HepG2 (cell line): ENCODE measurements around the gene CASKIN2. TPM values are rescaled to one million over a fixed set of nuclear protein-coding genes. Genes with fewer than 3 reads are reported as not detected.
A peak's percentile ranks its signal among the peaks of the same experiment; 100 is the strongest.

Experiments used
- GATA4 ChIP-seq: sonication (generic); IDR thresholded peaks from 2 replicates; pipeline ENCODE4 v1.6.1; 2016; ENCODE audit warnings: antibody characterized with exemption, low read depth, borderline replicate concordance
- HDAC1 ChIP-seq: sonication (generic); formaldehyde crosslinking; IDR thresholded peaks from 2 replicates; pipeline ENCODE4 v1.5.1; 2020; ENCODE audit warnings: mild to moderate bottlenecking, missing genetic modification reagents
- MTF2 ChIP-seq: sonication (generic); formaldehyde crosslinking; IDR thresholded peaks from 2 replicates; pipeline ENCODE4 v1.5.0; 2020; ENCODE audit warnings: missing genetic modification reagents, borderline replicate concordance
- NCOA5 ChIP-seq: sonication (generic); formaldehyde crosslinking; IDR thresholded peaks from 2 replicates; pipeline ENCODE4 v1.4.0; 2020; ENCODE audit warnings: missing genetic modification reagents
- POLR2G ChIP-seq: fragments of 200-400 bp; formaldehyde crosslinking; IDR thresholded peaks from 2 replicates; pipeline ENCODE4 v1.6.1; 2018; ENCODE audit warnings: mild to moderate bottlenecking, low read depth, low read length, moderate library complexity
- RBFOX2 ChIP-seq: fragments of 200-400 bp; formaldehyde crosslinking; IDR thresholded peaks from 2 replicates; pipeline ENCODE4 v1.6.1; 2017; ENCODE audit warnings: low read depth, mild to moderate bottlenecking, low read length
- ZNF460 ChIP-seq: sonication (generic); formaldehyde crosslinking; IDR thresholded peaks from 2 replicates; pipeline ENCODE4 v1.5.1; 2020; ENCODE audit warnings: missing genetic modification reagents, mild to moderate bottlenecking, borderline replicate concordance
- polyA plus RNA-seq, 8 experiments: library from polyadenylated mRNA; depleted of rRNA in 3 of 8; stranded (reverse) in 7 of 8; unstranded in 1 of 8; fragments of >200 nt; fragmentation: Illumina TruSeq in 4 of 8; extraction: Trizol in 4 of 8; gene quantifications; 2 replicates each; pipeline versions ENCODE4 v1.2.1 to v1.2.3, GENCODE V29; 2011 to 2016; ENCODE audit warnings: low read depth in 4 of 8, missing spikeins in 1 of 8, mixed read lengths in 1 of 8; ENCODE audit not compliant: insufficient read depth in 1 of 8
- total RNA-seq, 5 experiments: library from RNA; depleted of rRNA; stranded (reverse); fragments of >200 nt; fragmentation: Illumina TruSeq; extraction: Trizol; gene quantifications; 2 replicates each; pipeline ENCODE4 v1.2.3, GENCODE V29; 2016; ENCODE audit warnings: low read depth in 1 of 5
- TF ChIP-seq, protein P1 (sequence below), 2 experiments: sonication (generic) in 1 of 2; formaldehyde crosslinking in 1 of 2; IDR thresholded peaks; 2 replicates each; pipeline versions ENCODE4 v1.5.1 to v1.6.1; 2011 to 2020; ENCODE audit warnings: borderline replicate concordance in 1 of 2, low read depth in 1 of 2, low read length in 1 of 2, mild to moderate bottlenecking in 1 of 2, missing genetic modification reagents in 1 of 2, moderate library complexity in 1 of 2
- TF ChIP-seq, protein P2 (sequence below): sonication (generic); formaldehyde crosslinking; IDR thresholded peaks from 2 replicates; pipeline ENCODE4 v1.4.0; 2020; ENCODE audit warnings: missing genetic modification reagents, borderline replicate concordance
- TF ChIP-seq, protein P3 (sequence below): sonication (generic); formaldehyde crosslinking; IDR thresholded peaks from 2 replicates; pipeline ENCODE4 v1.4.0; 2020; ENCODE audit warnings: low read depth, mild to moderate bottlenecking, missing genetic modification reagents
- TF ChIP-seq, protein P4 (sequence below): fragments of 450-650 bp; IDR thresholded peaks from 2 replicates; pipeline ENCODE4 v1.6.1; 2017; ENCODE audit warnings: mild to moderate bottlenecking
- TF ChIP-seq, protein P5 (sequence below): sonication (generic); formaldehyde crosslinking; IDR thresholded peaks from 2 replicates; pipeline ENCODE4 v1.5.0; 2020; ENCODE audit warnings: missing genetic modification reagents, mild to moderate bottlenecking, borderline replicate concordance
- TF ChIP-seq, protein P6 (sequence below): sonication (generic); formaldehyde crosslinking; IDR thresholded peaks from 2 replicates; pipeline ENCODE4 v1.4.0; 2020; ENCODE audit warnings: missing genetic modification reagents

CASKIN2 gene
- total and polyA plus RNA-seq, 2 of the 13 experiments (the other 11 are each of a cell fraction or from before 2014, with no cell fraction given) = 5.2 to 7.8 TPM

DNA sequence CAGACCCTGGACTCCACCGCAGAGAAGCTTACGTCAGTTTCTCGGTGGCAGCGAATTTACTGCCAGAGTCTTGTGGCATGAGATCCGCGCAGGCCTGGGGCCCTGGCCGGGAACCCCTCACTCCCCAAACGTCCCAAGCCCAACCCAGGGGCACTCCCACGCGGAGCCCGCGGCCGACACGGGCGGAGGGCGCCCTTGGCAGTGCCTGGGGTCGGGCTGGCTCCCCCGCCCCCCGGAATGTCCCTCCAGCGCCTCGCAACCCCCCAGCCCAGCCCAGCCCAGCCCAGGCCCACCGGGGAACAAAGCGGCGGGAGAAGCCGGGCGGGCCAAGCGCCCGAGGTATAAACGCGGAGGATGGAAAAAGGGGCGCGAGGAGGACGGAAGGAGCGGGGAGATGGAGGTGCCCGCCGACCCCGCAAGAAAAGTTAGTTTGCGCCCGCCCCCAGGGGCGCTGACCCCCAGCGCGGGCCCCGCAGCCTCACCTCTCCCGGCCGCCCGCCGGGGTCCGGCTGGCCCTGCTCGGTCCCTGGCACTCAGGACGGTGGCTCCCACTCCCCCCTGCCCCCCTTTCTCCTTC lies 330 bp downstream of the CASKIN2 start (continued):
- TF ChIP-seq, protein P1, sequence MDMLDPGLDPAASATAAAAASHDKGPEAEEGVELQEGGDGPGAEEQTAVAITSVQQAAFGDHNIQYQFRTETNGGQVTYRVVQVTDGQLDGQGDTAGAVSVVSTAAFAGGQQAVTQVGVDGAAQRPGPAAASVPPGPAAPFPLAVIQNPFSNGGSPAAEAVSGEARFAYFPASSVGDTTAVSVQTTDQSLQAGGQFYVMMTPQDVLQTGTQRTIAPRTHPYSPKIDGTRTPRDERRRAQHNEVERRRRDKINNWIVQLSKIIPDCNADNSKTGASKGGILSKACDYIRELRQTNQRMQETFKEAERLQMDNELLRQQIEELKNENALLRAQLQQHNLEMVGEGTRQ (IDR thresholded peaks at IDR 0.05; ENCODE audit: low read depth, low read length) = no peak
- TF ChIP-seq, protein P1 (CRISPR knock-in tag; IDR thresholded peaks at IDR 0.05; ENCODE audit: borderline replicate concordance) = 0 out of 2 replicates have a peak, but pooled peaks have one; percentile 9
- TF ChIP-seq, protein P2, sequence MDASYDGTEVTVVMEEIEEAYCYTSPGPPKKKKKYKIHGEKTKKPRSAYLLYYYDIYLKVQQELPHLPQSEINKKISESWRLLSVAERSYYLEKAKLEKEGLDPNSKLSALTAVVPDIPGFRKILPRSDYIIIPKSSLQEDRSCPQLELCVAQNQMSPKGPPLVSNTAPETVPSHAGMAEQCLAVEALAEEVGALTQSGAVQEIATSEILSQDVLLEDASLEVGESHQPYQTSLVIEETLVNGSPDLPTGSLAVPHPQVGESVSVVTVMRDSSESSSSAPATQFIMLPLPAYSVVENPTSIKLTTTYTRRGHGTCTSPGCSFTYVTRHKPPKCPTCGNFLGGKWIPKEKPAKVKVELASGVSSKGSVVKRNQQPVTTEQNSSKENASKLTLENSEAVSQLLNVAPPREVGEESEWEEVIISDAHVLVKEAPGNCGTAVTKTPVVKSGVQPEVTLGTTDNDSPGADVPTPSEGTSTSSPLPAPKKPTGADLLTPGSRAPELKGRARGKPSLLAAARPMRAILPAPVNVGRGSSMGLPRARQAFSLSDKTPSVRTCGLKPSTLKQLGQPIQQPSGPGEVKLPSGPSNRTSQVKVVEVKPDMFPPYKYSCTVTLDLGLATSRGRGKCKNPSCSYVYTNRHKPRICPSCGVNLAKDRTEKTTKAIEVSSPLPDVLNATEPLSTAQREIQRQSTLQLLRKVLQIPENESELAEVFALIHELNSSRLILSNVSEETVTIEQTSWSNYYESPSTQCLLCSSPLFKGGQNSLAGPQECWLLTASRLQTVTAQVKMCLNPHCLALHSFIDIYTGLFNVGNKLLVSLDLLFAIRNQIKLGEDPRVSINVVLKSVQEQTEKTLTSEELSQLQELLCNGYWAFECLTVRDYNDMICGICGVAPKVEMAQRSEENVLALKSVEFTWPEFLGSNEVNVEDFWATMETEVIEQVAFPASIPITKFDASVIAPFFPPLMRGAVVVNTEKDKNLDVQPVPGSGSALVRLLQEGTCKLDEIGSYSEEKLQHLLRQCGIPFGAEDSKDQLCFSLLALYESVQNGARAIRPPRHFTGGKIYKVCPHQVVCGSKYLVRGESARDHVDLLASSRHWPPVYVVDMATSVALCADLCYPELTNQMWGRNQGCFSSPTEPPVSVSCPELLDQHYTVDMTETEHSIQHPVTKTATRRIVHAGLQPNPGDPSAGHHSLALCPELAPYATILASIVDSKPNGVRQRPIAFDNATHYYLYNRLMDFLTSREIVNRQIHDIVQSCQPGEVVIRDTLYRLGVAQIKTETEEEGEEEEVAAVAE (CRISPR knock-in tag) = no peak
- TF ChIP-seq POLR2G (peak; percentile 46; the same call in 1 of the 2 replicates), MTF2 (CRISPR knock-in tag) (no peak), GATA4 (no peak), NCOA5 (CRISPR knock-in tag) (no peak), HDAC1 (CRISPR knock-in tag) (peak; percentile 44; the same call in 1 of the 2 replicates), RBFOX2 (peak; percentile 21; the same call in 1 of the 2 replicates), ZNF460 (CRISPR knock-in tag) (no peak)
- TF ChIP-seq, protein P3, sequence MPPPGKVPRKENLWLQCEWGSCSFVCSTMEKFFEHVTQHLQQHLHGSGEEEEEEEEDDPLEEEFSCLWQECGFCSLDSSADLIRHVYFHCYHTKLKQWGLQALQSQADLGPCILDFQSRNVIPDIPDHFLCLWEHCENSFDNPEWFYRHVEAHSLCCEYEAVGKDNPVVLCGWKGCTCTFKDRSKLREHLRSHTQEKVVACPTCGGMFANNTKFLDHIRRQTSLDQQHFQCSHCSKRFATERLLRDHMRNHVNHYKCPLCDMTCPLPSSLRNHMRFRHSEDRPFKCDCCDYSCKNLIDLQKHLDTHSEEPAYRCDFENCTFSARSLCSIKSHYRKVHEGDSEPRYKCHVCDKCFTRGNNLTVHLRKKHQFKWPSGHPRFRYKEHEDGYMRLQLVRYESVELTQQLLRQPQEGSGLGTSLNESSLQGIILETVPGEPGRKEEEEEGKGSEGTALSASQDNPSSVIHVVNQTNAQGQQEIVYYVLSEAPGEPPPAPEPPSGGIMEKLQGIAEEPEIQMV (CRISPR knock-in tag) = no peak
- TF ChIP-seq, protein P4, sequence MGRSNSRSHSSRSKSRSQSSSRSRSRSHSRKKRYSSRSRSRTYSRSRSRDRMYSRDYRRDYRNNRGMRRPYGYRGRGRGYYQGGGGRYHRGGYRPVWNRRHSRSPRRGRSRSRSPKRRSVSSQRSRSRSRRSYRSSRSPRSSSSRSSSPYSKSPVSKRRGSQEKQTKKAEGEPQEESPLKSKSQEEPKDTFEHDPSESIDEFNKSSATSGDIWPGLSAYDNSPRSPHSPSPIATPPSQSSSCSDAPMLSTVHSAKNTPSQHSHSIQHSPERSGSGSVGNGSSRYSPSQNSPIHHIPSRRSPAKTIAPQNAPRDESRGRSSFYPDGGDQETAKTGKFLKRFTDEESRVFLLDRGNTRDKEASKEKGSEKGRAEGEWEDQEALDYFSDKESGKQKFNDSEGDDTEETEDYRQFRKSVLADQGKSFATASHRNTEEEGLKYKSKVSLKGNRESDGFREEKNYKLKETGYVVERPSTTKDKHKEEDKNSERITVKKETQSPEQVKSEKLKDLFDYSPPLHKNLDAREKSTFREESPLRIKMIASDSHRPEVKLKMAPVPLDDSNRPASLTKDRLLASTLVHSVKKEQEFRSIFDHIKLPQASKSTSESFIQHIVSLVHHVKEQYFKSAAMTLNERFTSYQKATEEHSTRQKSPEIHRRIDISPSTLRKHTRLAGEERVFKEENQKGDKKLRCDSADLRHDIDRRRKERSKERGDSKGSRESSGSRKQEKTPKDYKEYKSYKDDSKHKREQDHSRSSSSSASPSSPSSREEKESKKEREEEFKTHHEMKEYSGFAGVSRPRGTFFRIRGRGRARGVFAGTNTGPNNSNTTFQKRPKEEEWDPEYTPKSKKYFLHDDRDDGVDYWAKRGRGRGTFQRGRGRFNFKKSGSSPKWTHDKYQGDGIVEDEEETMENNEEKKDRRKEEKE = no peak
- TF ChIP-seq, protein P5, sequence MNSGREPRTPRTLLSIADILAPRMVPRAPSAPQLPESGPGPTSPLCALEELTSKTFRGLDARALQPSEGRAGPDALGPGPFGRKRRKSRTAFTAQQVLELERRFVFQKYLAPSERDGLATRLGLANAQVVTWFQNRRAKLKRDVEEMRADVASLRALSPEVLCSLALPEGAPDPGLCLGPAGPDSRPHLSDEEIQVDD (CRISPR knock-in tag) = no peak
- TF ChIP-seq, protein P6, sequence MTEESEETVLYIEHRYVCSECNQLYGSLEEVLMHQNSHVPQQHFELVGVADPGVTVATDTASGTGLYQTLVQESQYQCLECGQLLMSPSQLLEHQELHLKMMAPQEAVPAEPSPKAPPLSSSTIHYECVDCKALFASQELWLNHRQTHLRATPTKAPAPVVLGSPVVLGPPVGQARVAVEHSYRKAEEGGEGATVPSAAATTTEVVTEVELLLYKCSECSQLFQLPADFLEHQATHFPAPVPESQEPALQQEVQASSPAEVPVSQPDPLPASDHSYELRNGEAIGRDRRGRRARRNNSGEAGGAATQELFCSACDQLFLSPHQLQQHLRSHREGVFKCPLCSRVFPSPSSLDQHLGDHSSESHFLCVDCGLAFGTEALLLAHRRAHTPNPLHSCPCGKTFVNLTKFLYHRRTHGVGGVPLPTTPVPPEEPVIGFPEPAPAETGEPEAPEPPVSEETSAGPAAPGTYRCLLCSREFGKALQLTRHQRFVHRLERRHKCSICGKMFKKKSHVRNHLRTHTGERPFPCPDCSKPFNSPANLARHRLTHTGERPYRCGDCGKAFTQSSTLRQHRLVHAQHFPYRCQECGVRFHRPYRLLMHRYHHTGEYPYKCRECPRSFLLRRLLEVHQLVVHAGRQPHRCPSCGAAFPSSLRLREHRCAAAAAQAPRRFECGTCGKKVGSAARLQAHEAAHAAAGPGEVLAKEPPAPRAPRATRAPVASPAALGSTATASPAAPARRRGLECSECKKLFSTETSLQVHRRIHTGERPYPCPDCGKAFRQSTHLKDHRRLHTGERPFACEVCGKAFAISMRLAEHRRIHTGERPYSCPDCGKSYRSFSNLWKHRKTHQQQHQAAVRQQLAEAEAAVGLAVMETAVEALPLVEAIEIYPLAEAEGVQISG (CRISPR knock-in tag) = peak; percentile 21; the same call in 1 of the 2 replicates
